Measurements from ENCODE around the gene TCOF1. TPM values are rescaled to one million over a fixed set of nuclear protein-coding genes. Genes with fewer than 3 reads are reported as not detected.

Gene TCOF1
- total RNA-seq, 6 donors from 2014 or later, result 21.7 to 71.2 (median 30.4) TPM

DNA sequence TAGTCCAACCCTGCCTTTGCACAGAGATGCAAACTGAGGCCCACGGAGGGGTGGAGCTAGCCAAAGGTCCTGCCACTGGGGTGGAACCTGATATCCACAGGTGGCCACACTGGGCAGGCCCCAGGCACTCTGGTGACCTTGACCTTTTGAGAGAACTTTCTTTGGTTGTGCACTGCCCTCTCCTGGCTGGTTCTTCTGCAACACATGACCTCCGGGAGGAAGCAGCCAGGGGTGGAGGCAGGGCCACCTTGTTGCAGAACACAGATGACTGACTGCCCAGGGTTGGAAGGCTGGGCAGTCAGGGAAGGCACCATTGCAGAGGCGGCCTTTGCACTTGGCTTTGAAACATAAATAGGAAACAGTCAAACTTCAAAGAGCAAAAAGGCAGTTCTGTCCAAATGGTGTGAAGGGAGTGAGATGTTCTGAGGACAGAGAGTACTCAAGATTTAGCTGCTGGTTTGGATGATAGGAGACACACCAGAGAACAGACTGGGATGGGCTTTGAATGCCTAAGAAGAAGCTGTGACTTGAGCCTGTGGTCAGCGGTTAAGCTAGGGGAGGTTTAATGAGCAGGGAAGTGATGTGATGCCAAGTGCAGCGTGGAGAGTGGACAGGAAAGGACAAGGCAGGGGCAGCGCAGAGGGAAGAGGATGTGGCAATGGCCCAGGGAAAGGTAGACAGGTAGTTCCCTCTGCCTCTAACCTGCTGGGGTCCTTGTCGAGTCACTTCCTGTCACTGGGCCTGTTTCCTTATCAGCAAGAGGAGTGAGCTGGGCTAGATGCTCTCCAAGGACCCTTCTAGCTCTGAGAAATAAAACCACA, 6.8 kb upstream of the TCOF1 start:
- Histone ChIP-seq H3K9me3 (no peaks in the 10 kb centered on the region), H3K36me3 (no peaks in the 10 kb centered on the region), H3K4me3 (no peak overlapping the region), H3K4me1 (peaks cover 3 to 9% (median 6%) of the 10 kb centered on the region in 4 donors), H3K27ac (no peak overlapping the region), H3K27me3 (no peaks in the 10 kb centered on the region)
- 43 to 60% methylated on average over 6 to 7 of the region's 7 CpGs for WGBS, 2 donors
- TF ChIP-seq POLR2AphosphoS5 (IDR thresholded peaks at IDR 0.05), result no peak
- TF ChIP-seq, protein P1, sequence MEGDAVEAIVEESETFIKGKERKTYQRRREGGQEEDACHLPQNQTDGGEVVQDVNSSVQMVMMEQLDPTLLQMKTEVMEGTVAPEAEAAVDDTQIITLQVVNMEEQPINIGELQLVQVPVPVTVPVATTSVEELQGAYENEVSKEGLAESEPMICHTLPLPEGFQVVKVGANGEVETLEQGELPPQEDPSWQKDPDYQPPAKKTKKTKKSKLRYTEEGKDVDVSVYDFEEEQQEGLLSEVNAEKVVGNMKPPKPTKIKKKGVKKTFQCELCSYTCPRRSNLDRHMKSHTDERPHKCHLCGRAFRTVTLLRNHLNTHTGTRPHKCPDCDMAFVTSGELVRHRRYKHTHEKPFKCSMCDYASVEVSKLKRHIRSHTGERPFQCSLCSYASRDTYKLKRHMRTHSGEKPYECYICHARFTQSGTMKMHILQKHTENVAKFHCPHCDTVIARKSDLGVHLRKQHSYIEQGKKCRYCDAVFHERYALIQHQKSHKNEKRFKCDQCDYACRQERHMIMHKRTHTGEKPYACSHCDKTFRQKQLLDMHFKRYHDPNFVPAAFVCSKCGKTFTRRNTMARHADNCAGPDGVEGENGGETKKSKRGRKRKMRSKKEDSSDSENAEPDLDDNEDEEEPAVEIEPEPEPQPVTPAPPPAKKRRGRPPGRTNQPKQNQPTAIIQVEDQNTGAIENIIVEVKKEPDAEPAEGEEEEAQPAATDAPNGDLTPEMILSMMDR (IDR thresholded peaks at IDR 0.05), result peak; percentile 33 to 75 (median 48)
- TF ChIP-seq EP300 (IDR thresholded peaks at IDR 0.05), result peak in 1 of 4 donors; percentile 44
- no peak for TF ChIP-seq POLR2A (IDR thresholded peaks at IDR 0.05)
- peak in 1 of 2 donors; percentile 79 for DNase-seq
- peak; percentile 72 to 86 for ATAC-seq (ENCODE audit: low FRiP score in 2 of 2)

DNA sequence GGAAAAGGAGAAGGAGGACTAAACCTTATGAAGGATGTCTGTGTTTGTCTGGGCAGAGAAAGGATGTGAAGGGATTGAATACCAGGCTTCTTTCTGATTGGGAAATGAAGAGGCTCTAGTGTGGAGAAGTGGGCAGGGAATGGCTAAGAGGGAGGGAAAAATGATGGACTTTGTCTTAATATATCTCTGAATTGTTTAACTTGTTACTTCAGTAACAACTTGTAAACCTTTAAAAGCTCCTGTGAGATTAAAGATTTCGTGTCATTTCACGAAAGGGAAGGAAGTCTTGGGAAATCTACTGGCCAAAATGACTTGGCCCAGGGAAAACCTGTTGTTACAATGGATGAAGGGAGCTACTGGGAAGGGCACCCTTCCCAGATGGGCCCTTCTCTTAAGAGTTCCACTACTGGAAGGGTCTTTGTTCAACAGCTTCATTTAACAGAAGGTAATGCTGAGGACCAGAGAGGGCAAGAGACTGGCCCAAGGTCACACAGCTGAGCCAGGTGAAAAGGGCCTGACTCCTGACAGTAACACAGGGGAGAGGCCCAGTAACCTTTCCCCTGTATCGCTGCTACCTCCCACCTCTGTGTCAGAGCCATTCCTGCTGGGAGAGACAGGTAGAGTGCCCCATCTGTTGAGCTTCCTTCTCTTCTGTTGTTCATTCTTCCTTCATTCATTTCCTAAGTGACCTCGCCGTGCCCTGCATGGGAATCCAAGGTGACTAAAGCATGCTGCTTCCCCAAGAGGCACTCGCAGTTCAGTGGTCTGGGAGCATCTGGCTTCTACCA, 5.1 kb upstream of the TCOF1 start:
- Histone ChIP-seq H3K27me3 (no peaks in the 10 kb centered on the region), H3K4me1 (peaks cover 3 to 14% (median 7%) of the 10 kb centered on the region in 4 donors), H3K9me3 (no peaks in the 10 kb centered on the region), H3K36me3 (no peaks in the 10 kb centered on the region), H3K27ac (no peak overlapping the region), H3K4me3 (no peak overlapping the region)
- ATAC-seq (ENCODE audit: low FRiP score in 2 of 2), result no peak
- no peak for DNase-seq
- WGBS, 2 donors, result 71 to 83% methylated on average over 6 of the region's 6 CpGs
- TF ChIP-seq POLR2A (IDR thresholded peaks at IDR 0.05) (no peak), EP300 (IDR thresholded peaks at IDR 0.05) (no peak), POLR2AphosphoS5 (IDR thresholded peaks at IDR 0.05) (no peak)
- TF ChIP-seq, protein P1 (IDR thresholded peaks at IDR 0.05), result no peak

DNA sequence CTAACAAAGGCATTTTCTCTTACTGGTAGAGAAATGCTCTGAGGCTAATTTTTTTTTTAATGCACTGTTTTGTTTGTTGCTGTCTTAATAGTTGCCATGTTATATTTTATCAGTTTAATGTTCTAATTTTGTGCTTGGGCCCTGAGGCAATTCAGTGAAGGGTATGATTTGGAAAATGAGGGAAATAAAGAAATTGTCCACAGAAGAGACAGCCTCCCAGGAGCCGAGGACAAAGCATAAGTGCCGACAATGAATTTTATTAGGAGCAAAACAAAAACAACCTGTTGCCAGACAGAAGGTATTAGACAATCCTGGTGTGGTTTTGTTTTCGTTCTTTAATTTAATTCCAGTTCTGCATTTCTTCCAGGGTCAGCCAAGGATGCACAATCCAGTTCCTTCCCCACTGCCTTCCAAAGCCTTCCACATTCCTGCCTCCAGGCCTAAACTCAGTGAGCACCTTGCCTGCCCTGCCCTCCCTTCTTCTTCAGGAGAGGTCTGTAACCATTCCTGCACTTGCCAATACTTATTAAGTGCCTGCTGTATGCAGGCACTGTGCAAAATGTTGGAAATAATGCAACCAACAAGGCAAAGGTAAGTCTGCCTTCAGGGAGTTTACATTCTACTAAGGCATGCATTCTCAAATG, 4.3 kb upstream of the TCOF1 start:
- H3K36me3 ChIP-seq, result no peaks in the 10 kb centered on the region
- no peak for DNase-seq
- WGBS, 2 donors, result 65 to 85% methylated on average over 3 of the region's 3 CpGs
- H3K27ac ChIP-seq, result no peak overlapping the region
- ATAC-seq (ENCODE audit: low FRiP score in 2 of 2), result no peak
- H3K4me1 ChIP-seq, result peaks cover 5 to 17% (median 9%) of the 10 kb centered on the region in 4 donors
- H3K4me3 ChIP-seq, result no peak overlapping the region
- TF ChIP-seq POLR2AphosphoS5 (IDR thresholded peaks at IDR 0.05), result no peak
- TF ChIP-seq EP300 (IDR thresholded peaks at IDR 0.05), result no peak
- TF ChIP-seq, protein P1 (IDR thresholded peaks at IDR 0.05), result no peak
- no peak for TF ChIP-seq POLR2A (IDR thresholded peaks at IDR 0.05)
- no peaks in the 10 kb centered on the region for H3K9me3 ChIP-seq
- H3K27me3 ChIP-seq, result no peaks in the 10 kb centered on the region

DNA sequence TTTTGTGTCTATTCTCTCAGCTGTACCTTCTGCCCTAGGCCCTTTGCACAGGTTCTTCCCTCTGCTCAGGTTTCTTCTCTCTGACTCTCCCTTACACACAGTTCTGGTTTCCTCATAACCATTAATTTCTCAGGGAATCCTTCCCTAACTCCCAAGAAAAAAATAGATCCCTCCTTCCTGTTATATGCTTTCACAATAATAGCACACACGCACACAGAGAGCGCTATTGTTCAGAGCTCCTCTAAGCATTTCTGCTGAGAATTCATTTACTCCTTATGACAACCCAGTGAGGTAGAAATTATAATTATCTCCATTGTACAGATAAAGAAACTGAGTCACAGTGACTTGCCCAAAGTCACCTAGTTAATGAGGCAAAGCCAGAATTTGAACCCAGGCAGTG, 1.7 kb upstream of the TCOF1 start:
- Histone ChIP-seq H3K27me3 (no peaks in the 10 kb centered on the region), H3K4me1 (peaks cover 10 to 24% (median 12%) of the 10 kb centered on the region in 4 donors), H3K36me3 (peaks cover 0 to 1% (median 0%) of the 10 kb centered on the region in 4 donors), H3K4me3 (no peak overlapping the region), H3K9me3 (no peaks in the 10 kb centered on the region), H3K27ac (no peak overlapping the region)
- DNase-seq (no peak), ATAC-seq (ENCODE audit: low FRiP score in 2 of 2) (no peak)
- 86 to 93% methylated on average over 2 of the region's 2 CpGs for WGBS, 2 donors
- TF ChIP-seq, protein P1 (IDR thresholded peaks at IDR 0.05), result no peak
- TF ChIP-seq EP300 (IDR thresholded peaks at IDR 0.05) (no peak), POLR2A (IDR thresholded peaks at IDR 0.05) (no peak), POLR2AphosphoS5 (IDR thresholded peaks at IDR 0.05) (no peak)
